Activated T-cell treated with anti-CD3 and anti-CD28 coated beads, Interleukin-2, amount 50 U/mL, for 48 hours (primary cell): ENCODE measurements around the gene C2CD2L.
"Not testable (repeated sequence)": the region's sequence is repeated elsewhere in the genome, so short reads cannot be mapped to it uniquely, and the experiment has no call there.

ENCODE experiments used
- DNase-seq, 2 experiments: peaks; one replicate each; pipeline ENCODE4 v3.0.0-alpha.2; 2020

The C2CD2L gene

GRCh38 chr11:119116235-119116594, 9.1 kb downstream of the C2CD2L start:
- no peak for DNase-seq

GRCh38 chr11:119116601-119117000, 9.5 kb downstream of the C2CD2L start:
- DNase-seq = no peak

DNA sequence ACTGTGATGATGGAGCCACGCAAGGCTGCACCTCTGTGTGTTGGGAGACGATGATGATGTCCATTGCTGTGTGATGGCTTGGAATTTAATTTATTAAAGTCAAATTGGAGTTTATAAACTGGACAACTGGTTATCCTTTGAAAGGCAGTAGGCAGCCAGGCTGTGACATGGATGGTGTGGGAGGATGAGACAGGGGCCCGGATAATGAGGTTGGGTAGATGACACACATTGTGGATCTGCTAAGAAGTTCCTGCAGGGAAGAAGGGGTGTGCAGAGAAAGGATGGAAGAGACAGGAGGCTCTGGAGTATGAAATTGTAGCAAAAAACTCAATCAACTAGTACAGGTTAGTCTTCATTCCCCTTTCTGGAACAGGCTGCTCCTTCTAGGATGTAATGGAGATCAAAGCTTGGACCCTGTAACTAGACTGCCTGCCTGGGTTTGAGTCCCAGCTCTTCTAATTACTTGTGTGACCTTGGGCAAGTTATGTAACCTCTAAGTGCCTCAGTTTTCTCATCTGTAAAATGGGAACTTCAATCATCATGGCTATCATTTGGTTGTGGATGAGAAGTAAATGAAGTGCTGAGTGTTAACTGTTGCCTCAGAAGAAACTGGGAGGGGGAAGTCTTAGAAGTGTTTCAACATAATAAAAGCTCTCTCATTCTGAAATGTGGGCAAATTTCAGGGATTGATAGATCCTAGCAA, 10.0 kb downstream of the C2CD2L start:
- DNase-seq = no peak

DNA sequence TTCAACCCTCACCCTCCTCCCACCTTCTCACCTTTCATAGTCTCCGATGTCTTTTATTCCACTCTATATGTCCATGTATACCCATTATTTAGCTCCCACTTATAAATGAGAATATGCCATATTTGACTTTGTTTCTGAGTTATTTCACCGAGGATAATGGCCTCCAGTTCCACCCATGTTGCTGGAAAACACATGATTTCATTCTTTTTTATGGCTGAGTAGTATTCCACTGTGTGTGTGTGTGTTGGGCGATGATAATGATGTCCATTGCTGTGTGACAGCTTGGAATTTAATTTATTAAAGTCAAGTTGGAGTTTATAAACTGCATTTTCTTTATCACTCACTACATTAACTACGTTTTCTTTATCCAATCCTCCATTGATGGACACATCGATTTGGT, 11.1 kb downstream of the C2CD2L start:
- DNase-seq = no peak

DNA sequence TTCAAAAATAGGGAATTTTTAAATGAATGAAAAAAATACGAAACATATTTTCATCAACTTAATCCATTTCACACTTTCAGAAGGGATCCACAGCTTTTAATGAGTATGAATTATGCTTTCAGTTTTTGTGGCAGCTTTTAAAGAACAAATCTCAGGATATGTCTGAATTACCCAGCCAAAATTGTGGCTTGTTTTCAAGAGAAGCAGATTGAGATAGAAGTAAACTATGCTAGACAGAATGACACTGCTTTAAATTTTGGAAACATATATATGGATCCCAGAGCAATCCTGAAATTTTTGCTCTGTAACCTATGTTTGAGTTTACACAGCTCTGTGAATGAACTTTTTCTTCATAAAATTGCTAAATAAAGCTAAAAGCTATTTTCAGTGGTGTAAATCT, 11.8 kb downstream of the C2CD2L start:
- DNase-seq = no peak

GRCh38 chr11:119120639-119121007, 13.5 kb downstream of the C2CD2L start:
- DNase-seq = no peak

DNA sequence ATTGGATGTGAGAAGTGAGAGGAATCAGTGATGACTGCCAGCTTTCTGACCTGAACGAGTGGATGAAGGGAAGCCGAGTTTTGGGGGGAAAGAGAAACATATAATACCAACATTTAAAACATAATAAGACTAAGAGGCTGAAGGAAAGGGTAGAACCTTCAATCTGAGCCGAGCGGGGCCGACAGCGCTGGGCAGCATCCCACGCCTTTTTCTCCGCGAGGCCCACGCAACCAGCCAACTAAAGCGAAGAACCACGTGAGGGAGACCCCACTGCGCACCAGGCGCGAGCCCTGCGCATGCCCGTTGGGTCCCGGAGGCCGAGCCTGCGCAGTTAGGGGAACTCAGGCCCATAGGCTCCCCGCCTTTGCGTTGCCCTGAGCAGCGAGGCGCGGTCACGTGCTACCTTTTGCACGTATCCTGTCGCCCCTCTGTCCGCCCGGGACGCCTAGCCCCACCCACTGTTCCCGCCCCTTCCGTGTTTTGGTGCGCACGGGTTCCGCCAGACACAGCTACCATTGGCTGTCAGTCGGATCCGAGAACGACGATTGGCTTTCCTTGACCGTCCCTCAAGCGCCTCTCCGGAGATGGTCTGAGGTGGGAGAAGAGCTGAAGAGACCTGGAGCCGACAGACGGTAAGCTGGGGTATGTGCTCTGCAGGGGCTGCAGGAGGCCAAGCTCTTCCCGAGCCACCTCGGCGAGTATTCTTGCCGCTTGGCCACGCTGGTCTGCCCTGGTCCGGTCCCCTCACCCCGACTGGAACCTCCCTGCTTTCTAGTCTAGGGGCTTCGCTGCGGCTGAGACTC, 14.1 kb downstream of the C2CD2L start, which contains the start of gene HINFP:
Gene HINFP (plus strand): TSS at position 573 of the 803 bp plus-strand sequence. CDS start 5,365 bp downstream, outside the sequence.
- peak; percentile 100 for DNase-seq

DNA sequence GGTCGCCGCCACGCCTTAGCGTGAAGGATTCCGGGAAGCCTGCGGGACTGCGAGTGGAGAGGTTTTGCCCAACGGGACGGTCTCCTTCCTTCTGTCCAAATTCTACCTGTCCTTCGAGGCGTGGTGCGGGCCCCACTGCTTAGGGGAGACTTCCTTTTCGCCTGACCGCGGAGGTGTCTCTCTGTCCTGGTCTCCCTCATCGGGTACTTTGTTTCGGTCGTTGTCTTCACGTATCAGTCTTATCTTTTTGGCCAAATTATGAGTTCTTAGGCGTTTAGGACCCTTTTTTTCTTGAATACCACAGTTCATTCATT, 14.6 kb downstream of the C2CD2L start:
- no peak for DNase-seq

- DNase-seq = no peak
Observed at GRCh38 chr11:119125821-119126220, 18.7 kb downstream of the C2CD2L start.

- no peak for DNase-seq
Observed at GRCh38 chr11:119126675-119127268, 19.6 kb downstream of the C2CD2L start.

GRCh38 chr11:119130662-119131061, 23.5 kb downstream of the C2CD2L start:
- no peak for DNase-seq

DNA sequence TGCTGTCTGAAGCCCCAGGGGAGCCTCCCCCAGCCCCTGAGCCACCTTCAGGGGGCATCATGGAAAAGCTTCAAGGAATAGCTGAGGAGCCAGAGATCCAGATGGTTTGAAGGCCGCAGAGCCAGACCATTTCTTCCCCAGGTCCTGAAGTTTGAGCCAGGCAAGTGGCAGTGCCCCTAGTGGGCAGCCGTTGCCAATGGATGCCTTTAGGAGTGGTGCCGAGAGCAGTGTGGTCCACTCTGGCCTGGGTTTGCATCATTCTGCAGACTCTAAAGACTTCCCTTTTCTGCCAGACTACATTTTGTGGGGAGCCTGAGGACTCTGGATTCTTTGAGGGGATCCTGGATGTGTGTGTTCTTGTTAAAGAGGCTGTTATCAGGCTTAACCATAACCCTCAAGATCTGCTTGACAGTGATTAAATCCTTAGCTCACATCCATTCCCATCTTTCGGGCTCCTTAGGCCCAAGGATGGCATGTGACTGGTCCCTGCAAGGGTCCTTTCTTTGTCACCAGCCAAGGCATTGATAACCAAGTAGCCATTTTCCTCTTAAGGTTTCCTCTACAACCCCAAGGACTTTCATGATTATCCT, 27.3 kb downstream of the C2CD2L start:
- no peak for DNase-seq

DNA sequence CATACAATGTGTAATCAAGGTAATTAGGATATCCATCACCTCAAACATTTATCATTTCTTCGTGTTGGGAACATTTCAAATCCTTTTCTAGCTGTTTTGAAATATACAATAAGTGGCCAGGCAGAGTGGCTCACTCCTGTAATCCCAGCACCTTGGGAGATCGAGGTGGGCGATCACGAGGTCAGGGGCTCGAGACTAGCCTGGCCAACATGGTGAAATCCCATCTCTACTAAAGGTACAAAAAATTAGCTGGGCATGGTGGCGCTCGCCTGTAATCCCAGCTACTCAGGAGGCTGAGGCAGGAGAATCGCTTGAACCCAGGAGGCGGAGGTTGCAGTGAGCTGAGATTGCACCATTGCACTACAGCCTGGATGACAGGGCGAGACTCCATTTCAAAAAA, 32.1 kb downstream of the C2CD2L start:
- DNase-seq = not testable (repeated sequence)

- peak; percentile 42 for DNase-seq
Observed at GRCh38 chr11:119144825-119145486, 37.8 kb downstream of the C2CD2L start.

DNA sequence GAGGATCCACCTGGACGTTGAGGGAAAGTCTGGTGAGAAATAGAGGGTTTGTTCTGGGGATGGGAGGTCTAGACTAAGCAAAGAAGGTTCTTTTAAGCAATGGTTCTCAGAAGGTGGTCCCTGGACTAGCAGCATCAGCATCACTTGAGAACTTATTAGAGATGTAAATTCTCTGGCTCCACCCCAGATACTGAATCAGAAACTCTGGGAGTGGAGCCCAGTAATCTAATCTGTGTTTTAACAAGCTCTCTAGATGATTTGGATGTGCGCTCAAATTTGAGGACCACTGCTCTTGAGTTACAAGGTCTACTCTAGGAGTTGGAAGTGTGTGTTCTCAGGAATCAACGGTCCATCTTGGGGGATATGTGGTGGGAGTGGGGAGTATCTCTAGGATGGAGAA, 38.4 kb downstream of the C2CD2L start:
- no peak for DNase-seq

- DNase-seq = no peak
Observed at GRCh38 chr11:119147604-119148333, 40.6 kb downstream of the C2CD2L start.

GRCh38 chr11:119148720-119149017, 41.5 kb downstream of the C2CD2L start:
- DNase-seq = no peak

- DNase-seq = peak in 1 of 2 experiments; percentile 46
Observed at GRCh38 chr11:119149018-119149785, 42.1 kb downstream of the C2CD2L start, which contains the start of gene ABCG4. ABCG4 (plus strand) TSS chr11:119149052; CDS start chr11:119149966, 914 bp downstream.

DNA sequence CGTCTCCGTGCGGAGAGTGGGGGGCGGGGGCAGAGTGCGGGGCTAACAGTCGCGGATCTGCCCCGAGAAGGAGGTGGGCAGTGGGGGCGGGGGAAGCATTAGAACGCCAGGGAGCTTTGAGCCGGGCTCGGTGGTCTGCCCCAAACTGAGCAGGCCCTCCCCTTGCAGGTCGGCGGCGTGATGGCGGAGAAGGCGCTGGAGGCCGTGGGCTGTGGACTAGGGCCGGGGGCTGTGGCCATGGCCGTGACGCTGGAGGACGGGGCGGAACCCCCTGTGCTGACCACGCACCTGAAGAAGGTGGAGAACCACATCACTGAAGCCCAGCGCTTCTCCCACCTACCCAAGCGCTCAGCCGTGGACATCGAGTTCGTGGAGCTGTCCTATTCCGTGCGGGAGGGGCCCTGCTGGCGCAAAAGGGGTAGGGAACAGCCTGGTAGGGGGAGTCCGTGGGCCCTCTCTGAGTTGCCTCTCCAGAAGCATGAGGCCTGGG, 42.7 kb downstream of the C2CD2L start:
- no peak for DNase-seq

DNA sequence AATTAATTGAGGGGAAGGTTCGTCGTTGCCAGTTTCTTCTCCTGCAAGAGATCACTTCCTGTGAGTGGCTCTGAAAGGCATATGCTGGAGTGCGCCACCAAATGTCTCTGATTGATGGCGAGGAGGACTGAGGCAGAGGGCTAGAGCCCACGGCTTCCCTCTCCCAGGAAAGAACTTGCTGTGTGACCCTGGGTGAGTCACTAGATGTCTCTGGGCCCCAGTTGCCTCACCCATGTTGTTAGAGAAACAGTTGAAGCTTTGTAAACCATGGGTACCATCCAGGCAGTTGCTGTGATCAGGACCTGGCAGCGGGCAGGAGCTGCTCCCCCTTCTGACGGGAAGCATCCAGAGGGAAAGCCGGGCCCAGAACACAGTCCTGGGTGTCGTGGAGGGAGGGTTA, 44.9 kb downstream of the C2CD2L start:
- no peak for DNase-seq

DNA sequence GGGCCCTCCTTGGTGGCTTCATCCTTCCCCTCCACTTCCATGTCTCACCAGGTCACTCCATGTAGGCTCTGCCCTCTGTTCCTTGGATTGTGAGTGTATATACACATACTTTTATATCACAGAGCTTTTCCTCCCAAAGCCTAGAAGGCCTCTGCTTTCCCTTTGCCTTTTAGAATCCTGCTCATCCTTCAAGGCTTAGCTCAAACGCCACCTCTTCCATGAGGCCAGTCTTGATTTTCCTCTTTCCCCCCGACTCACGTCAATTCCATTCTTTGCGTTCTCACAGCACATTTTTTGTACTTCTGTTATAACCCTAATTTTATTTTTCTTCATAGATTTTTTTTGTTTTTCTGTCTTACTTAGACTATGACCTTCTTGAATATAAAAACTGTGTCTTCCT, 45.5 kb downstream of the C2CD2L start:
- no peak for DNase-seq
